Measurements from ENCODE around the gene NTMT2.
"Not testable (repeated sequence)": the region's sequence is repeated elsewhere in the genome, so short reads cannot be mapped to it uniquely, and the experiment has no call there.

Gene NTMT2

GRCh38 chr1:170145770-170146676 is at the start of gene NTMT2:
Gene NTMT2, plus strand, starts transcription at chr1:170145959. Its CDS starts 149 bp downstream, at chr1:170146108.
- DNase-seq = no peak

GRCh38 chr1:170095976-170096748 is 49.6 kb upstream of the NTMT2 start:
- DNase-seq = no peak

GRCh38 chr1:170096806-170097340 is 48.9 kb upstream of the NTMT2 start:
- no peak for DNase-seq

GRCh38 chr1:170097449-170097948 is 48.3 kb upstream of the NTMT2 start:
- DNase-seq = no peak

- DNase-seq = not testable (repeated sequence)
Observed at GRCh38 chr1:170113140-170113539, 32.6 kb upstream of the NTMT2 start.

GRCh38 chr1:170114906-170115305 is 30.9 kb upstream of the NTMT2 start:
- no peak for DNase-seq

- no peak for DNase-seq
Observed at GRCh38 chr1:170122366-170122765, 23.4 kb upstream of the NTMT2 start.

GRCh38 chr1:170125269-170125668 is 20.5 kb upstream of the NTMT2 start:
- DNase-seq = no peak

- DNase-seq = no peak
Observed at GRCh38 chr1:170126696-170127095, 19.1 kb upstream of the NTMT2 start.

GRCh38 chr1:170131450-170131849 is 14.3 kb upstream of the NTMT2 start:
- DNase-seq = no peak

- no peak for DNase-seq
Observed at GRCh38 chr1:170131984-170132383, 13.8 kb upstream of the NTMT2 start.

- no peak for DNase-seq
Observed at GRCh38 chr1:170133766-170134495, 11.8 kb upstream of the NTMT2 start.

- no peak for DNase-seq
Observed at GRCh38 chr1:170134521-170134920, 11.2 kb upstream of the NTMT2 start.

- DNase-seq = no peak
Observed at GRCh38 chr1:170140371-170140770, 5.4 kb upstream of the NTMT2 start.

GRCh38 chr1:170145061-170145460 is 698 bp upstream of the NTMT2 start:
- DNase-seq = no peak

- DNase-seq = no peak
Observed at GRCh38 chr1:170146720-170147263, 1.0 kb downstream of the NTMT2 start.

- DNase-seq = no peak
Observed at GRCh38 chr1:170149241-170149640, 3.5 kb downstream of the NTMT2 start.

GRCh38 chr1:170150016-170150415 is 4.3 kb downstream of the NTMT2 start:
- no peak for DNase-seq

- DNase-seq = no peak
Observed at GRCh38 chr1:170150921-170151320, 5.2 kb downstream of the NTMT2 start.

- no peak for DNase-seq
Observed at GRCh38 chr1:170153417-170153816, 7.7 kb downstream of the NTMT2 start.

- DNase-seq = no peak
Observed at GRCh38 chr1:170155055-170155454, 9.3 kb downstream of the NTMT2 start.

- no peak for DNase-seq
Observed at GRCh38 chr1:170156594-170156993, 10.8 kb downstream of the NTMT2 start.
